SHP77 (cell line): Measurements from ENCODE around the gene CEP20.
"Not testable (repeated sequence)": the region's sequence is repeated elsewhere in the genome, so short reads cannot be mapped to it uniquely, and the experiment has no call there.

Experiments used
- DNase-seq, 2 experiments: peaks; one replicate each; lab custom pipeline; 2025; lab: John Stamatoyannopoulos, UW

CEP20 gene

GRCh38 chr16:15857724-15858560 is 30.5 kb downstream of the CEP20 start:
- DNase-seq = no peak

- DNase-seq = no peak
Observed at GRCh38 chr16:15856901-15857698, 31.3 kb downstream of the CEP20 start, which contains the start of gene MYH11. TSS of gene MYH11 (minus strand) at chr16:15857028. CDS start at chr16:15838252, 18,776 bp downstream.

- no peak for DNase-seq
Observed at GRCh38 chr16:15856182-15856581, 32.2 kb downstream of the CEP20 start.

GRCh38 chr16:15855704-15856003 is 32.7 kb downstream of the CEP20 start:
- DNase-seq = no peak

GRCh38 chr16:15854906-15855703 is 33.3 kb downstream of the CEP20 start:
- no peak for DNase-seq

GRCh38 chr16:15854061-15854460 is 34.3 kb downstream of the CEP20 start:
- no peak for DNase-seq

- DNase-seq = no peak
Observed at GRCh38 chr16:15853021-15853420, 35.4 kb downstream of the CEP20 start.

GRCh38 chr16:15850555-15850954 is 37.8 kb downstream of the CEP20 start:
- not testable (repeated sequence) for DNase-seq

GRCh38 chr16:15849209-15849981 is 39.0 kb downstream of the CEP20 start:
- no peak for DNase-seq

GRCh38 chr16:15847611-15848175 is 40.7 kb downstream of the CEP20 start:
- no peak for DNase-seq

- no peak for DNase-seq
Observed at GRCh38 chr16:15846510-15846909, 41.9 kb downstream of the CEP20 start.

- no peak for DNase-seq
Observed at GRCh38 chr16:15843635-15844279, 44.6 kb downstream of the CEP20 start.

GRCh38 chr16:15839204-15839603 is 49.2 kb downstream of the CEP20 start:
- not testable (repeated sequence) for DNase-seq

- DNase-seq = no peak
Observed at GRCh38 chr16:15837761-15838160, 50.6 kb downstream of the CEP20 start.

- DNase-seq = no peak
Observed at GRCh38 chr16:15836965-15837611, 51.3 kb downstream of the CEP20 start.

- no peak for DNase-seq
Observed at GRCh38 chr16:15836074-15836473, 52.3 kb downstream of the CEP20 start.

- DNase-seq = no peak
Observed at GRCh38 chr16:15835136-15835878, 53.1 kb downstream of the CEP20 start.

GRCh38 chr16:15834502-15834901 is 53.9 kb downstream of the CEP20 start:
- DNase-seq = no peak

GRCh38 chr16:15833541-15833940 is 54.9 kb downstream of the CEP20 start:
- no peak for DNase-seq
